ENCODE results near the gene MFSD8.
A peak's percentile ranks its signal among the peaks of the same experiment; 100 is the strongest.
"Not testable (repeated sequence)": the region's sequence is repeated elsewhere in the genome, so short reads cannot be mapped to it uniquely, and the experiment has no call there.

Gene MFSD8

DNA sequence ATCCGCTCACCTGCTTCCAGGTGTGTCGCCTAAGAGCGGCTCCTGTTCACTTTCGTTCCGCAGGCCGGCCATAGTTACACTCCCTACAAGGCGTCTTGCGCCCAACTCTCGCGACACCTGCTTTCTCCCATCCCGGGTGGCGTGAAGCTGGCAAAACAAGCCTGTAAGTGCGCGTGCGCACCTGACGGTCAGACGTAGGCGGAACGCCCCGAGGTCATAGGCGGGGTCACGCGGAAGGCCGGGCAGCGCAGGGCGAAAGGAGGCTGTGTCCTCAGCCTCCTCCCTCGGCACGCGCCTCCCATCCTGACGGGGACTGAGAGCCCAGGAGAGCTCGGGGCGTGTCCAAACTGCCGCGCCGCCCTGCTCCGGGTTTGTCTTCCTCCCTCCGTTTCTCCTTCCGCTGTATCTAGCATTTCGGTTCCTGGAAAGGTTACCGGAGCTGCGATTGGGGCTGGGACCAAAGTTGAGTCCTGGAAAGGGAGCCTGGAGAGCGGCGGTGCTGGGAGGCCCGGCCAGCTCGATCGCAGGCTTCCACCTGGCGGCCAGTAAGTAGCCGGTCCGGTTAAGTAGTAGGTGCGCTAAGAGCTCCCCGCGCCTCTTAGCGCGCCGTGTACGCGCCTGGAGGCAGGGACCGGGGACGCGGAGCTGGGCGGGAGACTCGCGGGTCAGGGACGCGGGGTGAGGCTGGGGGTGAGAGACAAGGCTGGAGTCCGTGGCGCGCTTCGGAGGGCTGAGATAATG, at the start of gene MFSD8, which contains the start of gene ABHD18:
TSS of gene MFSD8 (minus strand) at position 112 of the 741 bp plus-strand sequence. CDS start at position 72, 40 bp downstream.
TSS of gene ABHD18 (plus strand) at position 345 of the 741 bp plus-strand sequence. CDS start 17,550 bp downstream, outside the sequence.
- DNase-seq, result peak; percentile 85

GRCh38 chr4:128009428-128009827, 44.5 kb upstream of the MFSD8 start:
- no peak for DNase-seq

GRCh38 chr4:128006592-128006991, 41.6 kb upstream of the MFSD8 start:
- no peak for DNase-seq

- DNase-seq, result no peak
Observed at GRCh38 chr4:127997534-127998388, 32.8 kb upstream of the MFSD8 start.

GRCh38 chr4:127996521-127996920, 31.5 kb upstream of the MFSD8 start:
- DNase-seq, result not testable (repeated sequence)

GRCh38 chr4:127995776-127996175, 30.8 kb upstream of the MFSD8 start:
- no peak for DNase-seq

DNA sequence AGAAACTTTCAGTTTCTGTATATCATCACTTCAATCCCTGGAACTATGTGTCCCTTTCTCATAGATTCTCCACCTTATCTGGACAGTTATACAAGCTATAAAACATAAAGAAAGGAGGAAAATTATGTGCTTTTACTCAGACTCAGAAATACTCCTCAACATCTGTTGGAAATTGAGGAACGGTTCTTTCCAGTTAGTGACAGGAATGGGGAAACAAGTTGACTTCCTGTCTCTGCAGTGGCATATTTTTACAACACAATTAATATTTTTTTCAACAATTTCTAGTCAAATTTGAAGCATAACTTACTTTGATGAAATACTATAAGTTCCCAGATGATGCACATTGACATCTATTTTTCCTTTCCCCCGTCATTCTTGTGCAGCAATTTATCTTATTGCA, 28.2 kb upstream of the MFSD8 start:
- no peak for DNase-seq

GRCh38 chr4:127988638-127989037, 23.7 kb upstream of the MFSD8 start:
- no peak for DNase-seq

- DNase-seq, result no peak
Observed at GRCh38 chr4:127985989-127986388, 21.0 kb upstream of the MFSD8 start.

GRCh38 chr4:127982445-127982844, 17.5 kb upstream of the MFSD8 start:
- DNase-seq, result no peak

DNA sequence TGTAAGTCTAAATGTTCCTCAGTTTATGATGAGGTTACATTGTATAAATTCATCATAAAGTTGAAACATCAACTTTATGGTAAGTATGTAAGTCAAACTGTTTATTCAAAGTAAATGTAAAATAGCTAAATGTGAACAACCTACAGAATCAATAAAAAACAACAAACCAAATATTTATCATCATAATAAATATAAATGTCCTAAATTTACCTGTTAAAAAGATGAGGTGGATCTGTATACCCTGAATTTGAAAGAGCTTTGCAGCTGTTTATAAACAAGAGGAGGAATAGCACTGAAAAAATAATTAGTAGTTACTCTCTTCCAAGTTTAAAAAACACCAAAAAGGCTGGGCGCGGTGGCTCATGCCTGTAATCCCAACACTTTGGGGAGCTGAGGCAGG, 14.0 kb upstream of the MFSD8 start:
- no peak for DNase-seq

GRCh38 chr4:127975121-127975770, 10.3 kb upstream of the MFSD8 start:
- no peak for DNase-seq

GRCh38 chr4:127970925-127971324, 6.0 kb upstream of the MFSD8 start:
- not testable (repeated sequence) for DNase-seq

DNA sequence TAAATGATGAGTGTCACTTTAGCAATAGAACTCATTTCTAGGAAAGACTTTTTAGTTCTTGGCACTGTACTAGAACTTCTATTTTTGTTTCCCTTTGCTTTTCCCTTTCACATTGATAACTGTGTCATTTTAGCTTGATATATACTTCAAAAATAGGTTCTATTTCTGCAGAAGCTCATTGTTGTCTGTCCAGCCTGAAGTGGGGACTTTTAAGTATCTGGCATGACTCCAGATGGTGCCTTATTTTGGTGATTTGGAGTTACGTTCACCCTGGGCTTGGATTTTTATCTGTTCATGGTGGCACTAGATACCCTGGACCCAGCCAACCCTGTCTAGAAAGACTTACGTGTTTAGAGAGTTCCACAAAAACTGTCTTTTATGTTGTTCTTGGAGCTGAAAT, 3.6 kb upstream of the MFSD8 start:
- no peak for DNase-seq

DNA sequence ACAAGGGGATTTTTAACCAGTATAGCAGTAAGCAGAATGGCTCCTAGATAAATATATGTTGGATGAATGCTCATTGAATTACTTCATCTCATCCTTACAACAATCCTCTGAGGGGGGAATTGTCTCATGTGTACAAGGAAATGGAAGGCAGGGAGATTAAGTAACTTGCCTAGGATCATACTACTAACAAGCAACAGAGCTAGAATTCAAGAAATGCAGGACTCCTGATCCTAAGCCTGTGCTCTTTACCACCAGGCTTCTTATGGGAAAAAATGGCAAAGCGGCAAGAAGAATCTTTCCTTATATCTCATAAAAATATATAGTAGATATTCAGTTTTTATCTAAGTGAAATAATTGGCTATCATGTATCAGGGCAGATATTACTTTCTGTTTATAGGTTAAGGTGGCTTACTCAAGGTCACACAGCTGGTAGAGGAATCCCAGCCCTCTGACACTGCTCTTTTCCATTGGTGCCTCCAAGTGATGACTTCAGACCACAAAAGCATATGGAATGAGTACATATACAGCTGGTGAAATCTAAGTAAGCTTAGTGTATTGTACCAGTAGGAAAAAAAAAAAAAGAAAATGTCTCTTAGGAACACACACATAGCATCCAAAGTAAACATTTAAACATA, 2.3 kb upstream of the MFSD8 start:
- DNase-seq, result no peak

- peak; percentile 45 for DNase-seq
Observed at GRCh38 chr4:127965803-127966175, 816 bp upstream of the MFSD8 start.

DNA sequence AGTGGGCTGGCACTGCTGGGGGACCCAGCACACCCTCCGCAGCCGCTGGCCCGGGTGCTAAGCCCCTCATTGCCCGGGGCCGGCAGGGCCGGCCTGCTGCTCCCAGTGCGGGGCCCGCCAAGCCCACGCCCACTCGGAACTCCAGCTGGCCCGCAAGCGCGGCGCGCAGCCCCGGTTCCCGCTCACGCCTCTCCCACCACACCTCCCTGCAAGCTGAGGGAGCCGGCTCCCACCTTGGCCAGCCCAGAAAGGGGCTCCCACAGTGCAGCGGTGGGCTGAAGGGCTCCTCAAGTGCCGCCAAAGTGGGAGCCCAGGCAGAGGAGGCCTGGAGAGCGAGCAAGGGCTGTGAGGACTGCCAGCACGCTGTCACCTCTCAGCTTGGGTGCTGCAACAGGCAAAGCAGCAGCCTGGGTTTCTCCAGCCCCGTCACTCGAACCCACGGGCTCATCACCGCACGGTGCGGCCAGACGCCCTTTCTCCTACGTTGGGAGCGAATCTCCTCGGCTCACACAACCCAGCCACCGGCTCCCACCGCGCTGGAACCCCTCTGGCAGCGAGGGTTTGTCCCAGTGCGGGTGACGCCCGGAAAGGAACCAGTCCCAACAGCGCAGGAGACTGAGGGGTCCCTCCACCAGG, 429 bp downstream of the MFSD8 start:
- not testable (repeated sequence) for DNase-seq

DNA sequence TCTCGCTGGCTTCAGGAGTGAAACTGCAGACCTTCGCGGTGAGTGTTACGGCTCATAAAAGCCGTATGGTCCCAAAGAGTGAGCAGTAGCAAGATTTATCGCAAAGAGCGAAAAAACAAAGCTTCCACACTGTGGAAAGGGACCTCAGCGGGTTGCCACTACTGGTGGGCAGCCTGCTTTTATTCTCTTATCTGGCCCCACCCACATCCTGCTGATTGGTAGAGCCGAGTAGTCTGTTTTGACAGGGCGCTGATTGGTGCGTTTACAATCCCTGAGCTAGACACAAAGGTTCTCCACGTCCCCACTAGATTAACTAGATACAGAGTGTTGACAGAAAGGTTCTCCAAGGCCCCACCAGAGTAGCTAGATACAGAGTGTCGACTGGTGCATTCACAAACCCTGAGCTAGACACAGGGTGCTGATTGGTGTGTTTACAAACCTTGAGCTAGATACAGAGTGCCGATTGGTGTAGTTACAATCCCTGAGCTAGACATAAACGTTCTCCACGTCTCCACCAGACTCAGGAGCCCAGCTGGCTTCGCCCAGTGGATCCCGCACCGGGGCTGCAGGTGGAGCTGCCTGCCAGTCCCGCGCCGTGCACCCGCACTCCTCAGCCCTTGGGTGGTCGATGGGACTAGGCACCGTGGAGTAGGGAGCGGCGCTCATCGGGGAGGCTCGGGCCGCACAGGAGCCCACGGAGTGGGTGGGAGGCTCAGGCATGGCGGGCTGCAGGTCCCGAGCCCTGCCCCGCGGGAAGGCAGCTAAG, 1.2 kb downstream of the MFSD8 start:
- DNase-seq, result not testable (repeated sequence)

DNA sequence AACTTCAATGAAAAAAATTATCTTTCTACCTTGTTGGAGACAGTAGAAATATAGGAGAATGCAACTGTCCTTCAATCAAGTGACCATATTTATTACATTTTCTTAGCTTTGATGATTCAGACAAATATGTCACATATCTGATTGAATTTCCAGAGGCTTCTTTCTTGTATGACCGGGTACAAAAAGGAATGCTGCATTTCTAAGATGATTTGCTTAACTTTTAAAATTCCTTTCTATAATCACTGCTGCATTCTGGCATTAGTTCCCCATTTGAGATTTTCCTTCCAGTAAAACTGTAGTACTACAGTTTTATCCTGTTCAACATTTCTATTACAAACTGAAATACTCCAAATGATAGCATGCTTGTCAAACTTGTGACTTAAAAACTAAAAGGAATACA, 5.2 kb downstream of the MFSD8 start:
- no peak for DNase-seq

DNA sequence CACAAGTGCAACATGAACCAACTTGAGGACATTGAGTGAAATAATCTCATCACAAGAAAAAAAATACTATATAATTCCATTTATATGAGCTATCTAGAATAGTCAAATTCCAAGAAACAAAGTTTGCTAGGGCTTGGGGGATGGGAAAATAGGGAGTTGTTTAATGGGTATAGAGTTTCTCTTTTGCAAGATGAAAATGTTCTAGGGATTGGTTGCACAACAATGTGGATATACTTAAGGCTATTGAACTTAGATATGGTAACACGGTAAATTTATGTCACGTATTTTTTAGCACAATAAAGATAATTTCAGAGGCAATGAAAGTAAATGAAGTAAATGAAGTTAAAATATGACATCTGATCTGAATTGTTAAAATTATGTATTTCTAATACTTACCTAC, 7.9 kb downstream of the MFSD8 start:
- DNase-seq, result no peak

DNA sequence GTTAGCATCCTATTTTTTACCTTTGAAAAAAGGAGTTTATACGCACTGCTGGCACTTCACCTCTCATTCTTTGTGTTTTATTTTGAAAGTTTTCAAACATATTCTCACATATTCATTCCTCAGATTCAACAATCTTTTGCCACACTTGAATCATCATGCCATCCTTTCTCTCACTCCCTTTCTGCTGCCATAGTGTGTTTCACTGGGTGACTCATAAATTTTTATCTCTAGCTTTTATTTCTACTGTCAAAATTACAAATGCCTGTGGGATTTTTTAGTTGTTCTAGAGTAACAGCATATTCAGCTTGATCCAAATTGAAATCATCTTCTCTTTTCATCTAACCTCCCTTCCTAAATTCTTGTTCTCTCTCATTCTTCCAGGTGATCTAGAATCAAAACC, 28.0 kb downstream of the MFSD8 start:
- DNase-seq, result no peak

DNA sequence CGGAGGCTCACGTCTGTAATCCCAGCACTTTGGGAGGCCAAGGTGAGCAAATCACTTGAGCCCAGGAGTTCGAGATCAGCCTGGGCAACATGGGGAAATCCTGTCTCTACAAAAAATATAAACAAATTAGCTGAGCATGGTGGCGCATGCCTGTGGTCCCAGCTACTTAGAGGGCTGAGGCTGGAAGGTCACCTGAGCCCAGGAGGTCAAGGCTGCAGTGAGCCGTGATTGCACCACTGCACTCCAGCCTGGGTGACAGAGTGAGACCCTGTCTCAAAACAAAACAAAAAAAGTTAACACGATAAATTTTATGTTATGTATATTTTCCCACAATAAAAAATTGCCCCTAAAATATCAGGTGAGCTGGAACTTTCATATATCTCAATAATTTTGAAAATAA, 33.1 kb downstream of the MFSD8 start:
- DNase-seq, result not testable (repeated sequence)

Data from DMS79 (cell line).